RPMI8226 (cell line): ENCODE results near the gene NUMB.

Experiments used
- DNase-seq: peaks from one replicate; pipeline ENCODE4 v3.0.0-alpha.2; 2015

NUMB gene

GRCh38 chr14:73255693-73256225, 202.6 kb downstream of the NUMB start:
- no peak for DNase-seq

DNA sequence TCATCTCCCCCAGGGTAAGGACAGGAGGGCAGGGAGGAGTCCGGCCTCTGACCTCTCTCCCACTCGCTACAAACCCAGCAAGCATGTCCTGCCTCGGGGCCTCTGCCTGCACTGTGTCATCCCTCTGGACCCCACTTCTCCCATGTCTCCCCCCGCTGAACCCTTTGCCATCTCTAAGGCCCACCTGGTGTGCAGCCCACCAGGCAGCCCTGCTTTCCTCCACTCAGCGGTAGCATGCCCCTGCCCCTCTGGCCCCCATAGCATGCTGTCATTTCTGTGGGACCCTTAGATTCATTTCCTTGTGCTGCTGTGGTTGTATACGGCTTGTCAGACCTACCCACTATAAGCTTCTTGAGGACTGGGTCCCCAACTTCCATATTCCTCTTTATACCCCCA, 203.3 kb downstream of the NUMB start:
- no peak for DNase-seq

GRCh38 chr14:73254247-73255004, 203.9 kb downstream of the NUMB start:
- DNase-seq: no peak

- no peak for DNase-seq
Measured at GRCh38 chr14:73253721-73254120, 204.6 kb downstream of the NUMB start.

DNA sequence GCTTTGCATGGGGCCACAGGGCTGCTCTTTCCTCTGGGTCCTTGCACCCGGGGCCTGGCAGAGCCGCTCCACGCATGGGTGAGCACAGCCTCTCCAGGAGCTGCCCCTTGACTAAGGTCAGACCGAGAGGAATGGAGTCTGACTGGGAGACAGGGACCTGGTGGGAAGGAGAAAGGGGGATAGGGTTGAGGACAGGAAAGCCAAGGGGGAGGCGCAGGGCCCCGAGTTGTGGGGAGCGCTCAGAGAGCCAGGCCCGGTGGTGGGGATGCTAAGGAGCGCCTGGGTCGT, 205.1 kb downstream of the NUMB start:
- no peak for DNase-seq

- DNase-seq: no peak
Measured at GRCh38 chr14:73252491-73253322, 205.6 kb downstream of the NUMB start.

DNA sequence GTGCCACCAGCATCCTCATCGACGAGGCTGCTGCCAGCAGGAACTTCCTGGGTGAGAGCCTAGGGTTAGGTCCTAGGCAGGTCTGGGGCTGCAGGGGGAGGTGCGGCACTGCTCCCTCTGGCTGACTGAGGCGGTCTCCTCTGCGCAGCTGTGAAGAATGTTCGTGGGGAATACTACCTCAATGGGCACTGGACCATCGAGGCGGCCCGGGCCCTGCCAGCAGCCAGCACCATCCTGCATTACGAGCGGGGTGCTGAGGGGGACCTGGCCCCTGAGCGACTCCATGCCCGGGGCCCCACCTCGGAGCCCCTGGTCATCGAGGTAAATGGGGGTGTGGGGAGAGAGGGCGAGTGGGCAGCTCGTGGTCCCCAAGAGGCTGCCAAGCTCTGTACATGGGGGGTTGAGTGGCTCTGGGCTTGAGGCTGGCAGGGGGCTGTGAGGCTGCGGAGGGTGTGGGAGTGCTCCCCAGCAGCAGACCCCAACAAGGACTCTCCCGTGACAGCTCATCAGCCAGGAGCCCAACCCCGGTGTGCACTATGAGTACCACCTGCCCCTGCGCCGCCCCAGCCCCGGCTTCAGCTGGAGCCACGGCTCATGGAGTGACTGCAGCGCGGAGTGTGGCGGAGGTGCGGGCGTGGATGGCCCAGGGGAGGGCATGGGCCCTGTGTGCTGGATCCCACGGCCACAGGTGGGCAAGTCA, 206.7 kb downstream of the NUMB start:
- DNase-seq: no peak

DNA sequence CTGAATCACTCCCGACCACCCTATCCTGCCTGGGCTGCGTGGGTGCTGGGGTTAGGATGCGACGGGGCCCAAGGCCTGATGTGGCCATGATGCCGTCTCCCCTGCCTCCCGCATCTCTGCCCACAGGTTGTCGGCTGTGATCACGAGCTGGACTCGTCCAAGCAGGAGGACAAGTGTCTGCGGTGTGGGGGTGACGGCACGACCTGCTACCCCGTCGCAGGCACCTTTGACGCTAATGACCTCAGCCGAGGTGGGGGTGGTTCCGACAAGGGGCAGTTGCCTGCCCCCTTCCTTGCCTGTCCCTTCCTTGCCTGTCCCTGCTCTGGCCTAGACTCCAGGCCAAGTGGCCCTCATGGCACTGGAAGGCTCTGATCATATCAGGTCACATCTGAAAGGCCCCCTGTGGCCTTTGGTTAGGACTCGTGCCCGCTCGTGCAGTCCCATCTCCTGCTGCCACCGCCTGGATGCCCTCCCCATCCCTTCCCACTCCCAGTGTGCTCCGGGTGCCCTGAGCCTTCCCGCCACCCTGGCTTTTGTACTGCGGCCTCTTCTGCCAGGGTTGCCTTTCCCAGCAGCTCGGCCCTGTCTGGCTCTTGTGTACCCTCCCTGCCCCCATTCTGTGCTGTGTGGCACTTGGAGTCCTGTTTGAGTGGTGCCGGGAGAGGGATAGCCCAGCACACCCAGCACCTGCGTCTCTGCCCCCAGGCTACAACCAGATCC, 207.4 kb downstream of the NUMB start:
- DNase-seq: no peak

DNA sequence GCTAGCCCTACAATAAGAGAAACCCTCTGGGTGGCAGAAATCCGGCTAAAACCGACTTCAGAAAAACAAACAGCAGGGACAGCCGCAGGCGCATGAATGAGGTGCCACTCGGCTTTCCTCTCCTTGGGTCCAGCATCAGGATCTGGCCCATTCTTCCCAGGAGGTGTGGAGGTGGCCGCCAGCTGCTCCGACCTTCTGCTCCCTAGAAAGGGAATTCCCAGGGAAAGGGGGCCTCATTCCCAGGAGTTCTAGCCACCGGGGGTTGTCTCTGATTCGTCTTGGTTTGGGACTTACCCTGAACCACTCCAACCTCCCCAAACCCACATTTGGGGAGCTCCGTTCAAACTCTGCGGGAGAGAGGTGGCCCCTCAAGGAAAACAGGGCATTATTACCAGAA, 208.0 kb downstream of the NUMB start:
- DNase-seq: no peak

GRCh38 chr14:73249564-73250316, 208.6 kb downstream of the NUMB start:
- DNase-seq: no peak

DNA sequence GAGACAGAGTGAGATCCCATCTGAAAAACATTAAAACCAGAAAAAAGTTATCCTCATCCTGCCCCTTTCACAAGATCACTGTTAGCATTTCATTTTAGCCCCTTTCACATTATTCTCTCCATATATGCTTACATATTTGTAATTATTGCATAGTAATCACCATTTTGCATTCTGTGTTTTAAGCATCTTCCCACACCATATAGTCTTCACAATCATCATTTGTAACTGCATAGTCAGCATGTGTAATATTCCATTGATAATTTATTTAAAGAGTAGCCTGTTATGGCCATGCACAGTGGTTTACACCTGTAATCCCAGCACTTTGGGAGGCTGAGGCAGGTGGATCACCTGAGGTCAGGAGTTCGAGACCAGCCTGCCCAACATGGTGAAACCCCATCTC, 209.2 kb downstream of the NUMB start:
- no peak for DNase-seq

DNA sequence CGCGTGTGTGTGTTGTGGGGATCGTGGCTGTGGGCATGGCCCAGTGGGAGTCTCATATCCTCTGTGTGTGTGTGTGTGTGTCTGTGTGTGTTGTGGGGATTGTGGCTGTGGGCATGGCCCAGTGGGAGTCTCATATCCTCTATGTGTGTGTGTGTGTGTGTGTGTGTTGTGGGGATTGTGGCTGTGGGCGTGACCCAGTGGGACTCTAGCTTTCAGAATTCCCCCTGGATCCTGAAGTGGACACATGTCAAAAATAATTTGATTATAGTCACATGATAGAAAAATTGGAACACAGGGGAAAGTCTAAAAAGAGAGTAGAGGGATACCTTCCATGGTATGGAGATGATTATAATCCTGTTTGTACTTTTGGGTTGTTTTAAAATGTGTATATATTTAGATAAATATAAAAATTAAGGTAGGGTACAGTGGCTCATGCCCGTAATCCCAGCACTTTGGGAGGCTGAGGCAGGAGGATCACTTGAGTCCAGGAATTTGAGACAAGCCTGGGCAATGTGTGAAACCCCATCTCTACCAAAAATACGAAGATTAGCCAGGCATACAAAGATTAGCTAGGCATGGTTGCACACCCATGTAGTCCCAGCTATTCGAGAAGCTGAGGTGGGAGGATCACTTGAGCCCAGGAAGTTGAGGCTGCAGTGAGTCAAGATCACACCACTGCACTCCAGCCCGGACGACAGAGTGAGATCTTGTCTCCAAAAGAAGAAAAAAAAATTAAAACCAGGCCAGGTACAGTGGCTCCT, 210.1 kb downstream of the NUMB start:
- no peak for DNase-seq

DNA sequence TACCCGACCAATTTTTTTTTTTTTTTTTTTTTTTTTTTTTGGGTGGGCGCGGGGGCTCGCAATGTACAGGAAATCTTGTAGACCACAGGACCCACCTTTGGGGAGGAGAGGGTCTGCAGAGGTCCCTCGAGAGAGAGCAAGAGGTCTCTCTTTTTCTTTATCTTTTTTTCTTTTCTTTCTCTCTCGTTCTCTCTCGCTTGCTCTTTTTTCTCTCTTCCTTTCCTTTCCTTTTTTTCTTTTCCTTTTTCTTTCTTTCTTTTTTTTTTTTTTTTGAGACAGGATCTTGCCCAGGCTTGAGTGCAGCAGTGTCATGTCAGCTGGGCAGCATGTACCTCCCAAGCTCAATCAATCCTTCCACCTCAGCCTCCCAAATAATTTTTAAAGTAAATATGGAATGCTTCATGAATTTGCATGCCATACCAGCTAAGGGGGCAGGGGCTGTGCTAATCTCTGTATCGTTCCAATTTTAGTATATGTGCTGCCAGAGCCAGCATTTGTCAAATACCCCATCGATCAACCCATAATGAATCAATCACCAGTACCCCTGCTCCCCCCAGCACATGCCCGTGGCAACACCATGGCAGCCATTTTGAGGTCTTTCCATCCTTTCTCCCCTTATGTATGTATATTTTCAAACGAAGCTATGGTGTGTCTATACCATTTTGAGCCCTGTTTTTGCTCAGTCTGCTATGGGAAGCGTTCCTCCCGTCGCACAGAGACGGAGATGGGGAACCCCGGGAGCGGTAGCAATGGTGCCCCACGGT, 211.8 kb downstream of the NUMB start:
- no peak for DNase-seq

- peak; percentile 34 for DNase-seq
Measured at GRCh38 chr14:73245480-73246325, 212.6 kb downstream of the NUMB start.

DNA sequence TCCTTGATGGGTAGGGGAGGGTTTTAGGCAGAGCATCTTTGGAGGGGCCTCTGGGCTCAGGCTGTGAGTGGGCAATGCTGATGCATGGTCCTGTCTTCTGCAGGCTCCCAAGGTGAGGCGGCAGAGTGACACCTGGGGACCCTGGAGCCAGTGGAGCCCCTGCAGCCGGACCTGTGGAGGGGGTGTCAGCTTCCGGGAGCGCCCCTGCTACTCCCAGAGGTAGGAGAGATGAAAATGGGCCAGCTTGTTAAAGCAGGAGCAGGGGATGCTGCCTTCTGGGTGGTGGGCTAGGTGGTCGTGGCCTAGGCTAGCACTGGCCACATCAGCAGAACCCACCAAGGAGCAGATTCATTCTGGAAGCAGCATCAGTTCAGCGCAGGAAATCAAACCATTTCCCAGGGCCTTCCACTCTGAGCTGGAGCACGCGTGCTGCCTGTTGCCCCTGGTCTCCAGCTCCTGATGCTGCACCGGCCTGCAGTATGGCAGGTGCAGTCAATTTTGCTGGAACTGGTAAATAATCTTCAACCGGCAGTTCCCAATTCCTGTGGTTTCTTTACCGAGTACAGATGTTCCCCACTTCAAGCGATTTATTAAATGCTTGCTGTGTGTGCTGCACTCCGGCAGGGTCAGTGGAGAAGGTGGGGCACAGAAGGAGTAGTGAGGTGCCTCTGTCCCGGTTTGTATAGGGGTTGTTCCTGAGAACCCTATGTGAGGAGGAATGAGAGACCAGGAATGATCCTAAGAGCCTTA, 213.6 kb downstream of the NUMB start:
- no peak for DNase-seq

DNA sequence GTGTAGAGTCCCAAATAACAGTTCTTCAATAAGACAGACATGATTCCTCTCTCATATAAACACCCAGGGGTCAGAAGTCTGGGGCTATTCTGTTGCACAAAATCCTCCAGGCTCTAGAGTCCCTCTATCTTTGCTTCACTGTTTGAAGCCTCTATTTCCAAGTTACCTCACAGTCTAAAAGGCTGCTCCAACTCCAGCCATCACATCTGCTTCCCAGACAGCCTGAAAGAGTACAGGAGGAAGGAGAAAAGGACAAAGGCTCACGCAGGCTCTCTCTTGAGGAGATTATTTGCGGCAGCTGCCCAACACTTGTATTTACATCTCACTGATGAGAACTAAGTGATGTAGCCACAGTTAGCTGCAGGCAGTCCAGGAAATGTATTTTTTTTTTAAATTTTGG, 214.6 kb downstream of the NUMB start:
- no peak for DNase-seq

DNA sequence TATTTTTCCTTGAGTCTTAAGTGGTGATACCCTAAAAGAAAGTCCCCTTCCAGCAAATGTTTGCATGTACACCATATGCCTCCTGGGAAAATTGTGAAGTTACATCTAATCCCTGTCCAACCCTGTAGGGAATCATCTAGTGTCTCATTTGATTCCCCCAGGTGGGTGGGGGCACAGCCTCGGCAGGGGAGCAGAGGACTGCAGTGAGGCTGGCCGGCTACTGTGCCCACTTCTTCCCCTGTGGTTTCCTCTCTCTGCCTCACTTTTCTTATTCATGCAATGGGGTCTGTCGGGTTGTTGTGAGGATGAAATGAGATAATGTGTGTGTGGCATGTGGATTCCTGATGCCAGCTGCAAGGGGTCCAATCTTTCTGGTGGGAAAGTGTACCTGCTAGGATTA, 215.0 kb downstream of the NUMB start:
- no peak for DNase-seq

DNA sequence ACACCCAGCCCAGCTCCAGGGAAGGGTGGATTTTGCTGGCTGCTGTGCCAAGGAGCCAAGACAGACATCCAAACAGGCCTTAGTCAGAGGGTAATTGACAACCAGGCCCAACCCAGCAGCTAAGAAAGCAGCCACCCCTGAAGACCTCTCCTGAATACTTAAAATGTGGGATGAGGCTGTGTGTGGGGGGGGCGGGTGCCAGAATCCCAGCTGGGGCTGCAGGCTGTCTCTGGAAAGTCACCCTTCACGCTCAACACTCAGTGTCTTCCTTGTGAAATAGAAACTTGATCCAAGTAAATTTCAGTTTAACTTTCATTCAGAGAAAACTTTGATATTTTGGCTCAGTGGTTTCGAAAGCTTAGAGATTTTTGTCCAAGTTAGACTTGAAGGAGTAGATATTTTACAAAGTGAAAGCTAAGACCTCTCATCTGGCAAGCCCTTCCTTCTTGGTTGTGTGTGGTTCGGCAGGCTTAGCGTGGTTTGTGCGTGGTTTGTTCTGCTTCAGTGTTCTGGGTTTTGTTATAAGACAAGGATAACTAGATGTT, 215.9 kb downstream of the NUMB start:
- no peak for DNase-seq
